IPS DF 6.9 (cell line): ENCODE results near the gene VSIR.
A peak's percentile ranks its signal among the peaks of the same experiment; 100 is the strongest.

ENCODE experiments used
- DNase-seq: peaks from one replicate; pipeline ENCODE4 v3.0.0-alpha.2; 2013; ENCODE audit warnings: low read depth, low spot score
- H3K27ac ChIP-seq: one replicate; pipeline ENCODE4 v1.5.1; 2013; ENCODE audit warnings: low read length, control low read depth
- H3K27me3 ChIP-seq: 2 replicates; pipeline ENCODE4 v1.6.1; 2013; ENCODE audit warnings: mild to moderate bottlenecking, low read length; ENCODE audit not compliant: control insufficient read depth, insufficient read depth
- H3K36me3 ChIP-seq: 2 replicates; pipeline ENCODE4 v1.6.1; 2013; ENCODE audit warnings: low read length; ENCODE audit not compliant: control insufficient read depth, insufficient read depth
- H3K4me1 ChIP-seq: 2 replicates; pipeline ENCODE4 v1.6.1; 2013; ENCODE audit warnings: low read length; ENCODE audit not compliant: control insufficient read depth, insufficient read depth
- H3K4me3 ChIP-seq: 2 replicates; pipeline ENCODE4 v1.5.1; 2013; ENCODE audit warnings: mild to moderate bottlenecking, low read length
- H3K9me3 ChIP-seq: 2 replicates; pipeline ENCODE4 v1.6.1; 2013; ENCODE audit warnings: low read length, inconsistent platforms; ENCODE audit not compliant: control insufficient read depth, insufficient read depth
- WGBS: extraction: QIAGEN DNeasy Blood & Tissue Kit; methylation state at CpG from one replicate; pipeline ENCODE4 v1.1.7; 2013; ENCODE audit warnings: mixed read lengths, missing lambda C conversion rate; ENCODE audit not compliant: insufficient read length, insufficient coverage; 5-methylcytosine and 5-hydroxymethylcytosine counted together

VSIR gene

GRCh38 chr10:71727105-71727737 lies 46.1 kb downstream of the VSIR start:
- no CpG with 5 or more reads among the region's 12 CpGs for WGBS
- Histone ChIP-seq H3K9me3 (no peaks in the 10 kb centered on the region), H3K27ac (no peak overlapping the region), H3K27me3 (no peaks in the 10 kb centered on the region), H3K4me1 (no peaks in the 10 kb centered on the region), H3K36me3 (no peaks in the 10 kb centered on the region), H3K4me3 (no peak overlapping the region)
- DNase-seq: no peak

GRCh38 chr10:71726580-71727104 lies 46.7 kb downstream of the VSIR start:
- Histone ChIP-seq H3K9me3 (no peaks in the 10 kb centered on the region), H3K36me3 (no peaks in the 10 kb centered on the region), H3K27ac (no peak overlapping the region), H3K4me1 (no peaks in the 10 kb centered on the region), H3K27me3 (no peaks in the 10 kb centered on the region), H3K4me3 (no peak overlapping the region)
- WGBS: no CpG with 5 or more reads among the region's 11 CpGs
- no peak for DNase-seq

GRCh38 chr10:71725998-71726579 lies 47.2 kb downstream of the VSIR start:
- Histone ChIP-seq H3K27me3 (no peaks in the 10 kb centered on the region), H3K27ac (no peak overlapping the region), H3K4me3 (no peak overlapping the region), H3K4me1 (no peaks in the 10 kb centered on the region), H3K9me3 (no peaks in the 10 kb centered on the region), H3K36me3 (no peaks in the 10 kb centered on the region)
- WGBS: no CpG with 5 or more reads among the region's 9 CpGs
- peak; percentile 22 for DNase-seq

GRCh38 chr10:71725249-71725648 lies 48.1 kb downstream of the VSIR start:
- Histone ChIP-seq H3K27ac (no peak overlapping the region), H3K4me3 (no peak overlapping the region), H3K27me3 (no peaks in the 10 kb centered on the region), H3K36me3 (no peaks in the 10 kb centered on the region), H3K9me3 (no peaks in the 10 kb centered on the region), H3K4me1 (no peaks in the 10 kb centered on the region)
- no CpG with 5 or more reads among the region's 14 CpGs for WGBS
- DNase-seq: no peak

- no peak overlapping the region for H3K4me3 ChIP-seq
- 0 out of 2 replicates have a peak, but pooled peaks cover 2% of the 10 kb centered on the region for H3K4me1 ChIP-seq
- no peak overlapping the region for H3K27ac ChIP-seq
- no peaks in the 10 kb centered on the region for H3K27me3 ChIP-seq
- WGBS: no CpG with 5 or more reads among the region's 6 CpGs
- no peak for DNase-seq
- H3K36me3 ChIP-seq: no peaks in the 10 kb centered on the region
- H3K9me3 ChIP-seq: no peaks in the 10 kb centered on the region
These were observed 48.8 kb downstream of the VSIR start for GRCh38 chr10:71724539-71724938.

- no peaks in the 10 kb centered on the region for H3K27me3 ChIP-seq
- H3K36me3 ChIP-seq: no peaks in the 10 kb centered on the region
- no CpG with 5 or more reads among the region's 11 CpGs for WGBS
- H3K27ac ChIP-seq: no peak overlapping the region
- H3K9me3 ChIP-seq: no peaks in the 10 kb centered on the region
- H3K4me3 ChIP-seq: no peak overlapping the region
- H3K4me1 ChIP-seq: peaks cover 6% of the 10 kb centered on the region
- no peak for DNase-seq
These were observed 50.0 kb downstream of the VSIR start for GRCh38 chr10:71723311-71723710.

- H3K27ac ChIP-seq: no peak overlapping the region
- H3K4me3 ChIP-seq: no peak overlapping the region
- no peaks in the 10 kb centered on the region for H3K27me3 ChIP-seq
- H3K4me1 ChIP-seq: peaks cover 6% of the 10 kb centered on the region
- no peak for DNase-seq
- no peaks in the 10 kb centered on the region for H3K36me3 ChIP-seq
- no peaks in the 10 kb centered on the region for H3K9me3 ChIP-seq
- no CpG with 5 or more reads among the region's 1 CpG for WGBS
These were observed 50.5 kb downstream of the VSIR start for GRCh38 chr10:71722849-71723248.

- no peak overlapping the region for H3K27ac ChIP-seq
- no peak for DNase-seq
- H3K4me1 ChIP-seq: peaks cover 6% of the 10 kb centered on the region
- H3K9me3 ChIP-seq: no peaks in the 10 kb centered on the region
- no peaks in the 10 kb centered on the region for H3K36me3 ChIP-seq
- H3K27me3 ChIP-seq: no peaks in the 10 kb centered on the region
- WGBS: no CpG with 5 or more reads among the region's 6 CpGs
- H3K4me3 ChIP-seq: no peak overlapping the region
These were observed 52.0 kb downstream of the VSIR start for GRCh38 chr10:71721313-71721712.

- H3K27me3 ChIP-seq: no peaks in the 10 kb centered on the region
- DNase-seq: no peak
- no peaks in the 10 kb centered on the region for H3K36me3 ChIP-seq
- WGBS: no CpG with 5 or more reads among the region's 4 CpGs
- H3K4me3 ChIP-seq: no peak overlapping the region
- peaks cover 6% of the 10 kb centered on the region for H3K4me1 ChIP-seq
- H3K27ac ChIP-seq: no peak overlapping the region
- H3K9me3 ChIP-seq: no peaks in the 10 kb centered on the region
These were observed 53.0 kb downstream of the VSIR start for GRCh38 chr10:71720288-71720687.

- Histone ChIP-seq H3K27me3 (no peaks in the 10 kb centered on the region), H3K4me3 (no peak within 1 kb of the TSS), H3K27ac (no peak within 1 kb of the TSS), H3K4me1 (peaks cover 6% of the 10 kb centered on the region), H3K36me3 (no peaks in the 10 kb centered on the region), H3K9me3 (no peaks in the 10 kb centered on the region)
- DNase-seq: peak; percentile 22
- WGBS: no CpG with 5 or more reads among the region's 14 CpGs
These were observed 53.7 kb downstream of the VSIR start, which contains the start of gene C10orf105 for GRCh38 chr10:71719464-71720201. TSS of gene C10orf105 (minus strand) at chr10:71719778. CDS start at chr10:71716337, 3,441 bp downstream.
